GM21423 (cell line): ENCODE data around the gene GPR55.
"Not testable (repeated sequence)": the region's sequence is repeated elsewhere in the genome, so short reads cannot be mapped to it uniquely, and the experiment has no call there.

Experiments
- ATAC-seq: cut with Tn5 transposase; IDR thresholded peaks from one replicate; pipeline ENCODE4 v1.9.1; 2021; ENCODE audit warnings: mild to moderate bottlenecking, moderate library complexity; ENCODE audit not compliant: unreplicated experiment

Gene GPR55

GRCh38 chr2:230936243-230936642 is 11.2 kb upstream of the GPR55 start:
- ATAC-seq = not testable (repeated sequence)

DNA sequence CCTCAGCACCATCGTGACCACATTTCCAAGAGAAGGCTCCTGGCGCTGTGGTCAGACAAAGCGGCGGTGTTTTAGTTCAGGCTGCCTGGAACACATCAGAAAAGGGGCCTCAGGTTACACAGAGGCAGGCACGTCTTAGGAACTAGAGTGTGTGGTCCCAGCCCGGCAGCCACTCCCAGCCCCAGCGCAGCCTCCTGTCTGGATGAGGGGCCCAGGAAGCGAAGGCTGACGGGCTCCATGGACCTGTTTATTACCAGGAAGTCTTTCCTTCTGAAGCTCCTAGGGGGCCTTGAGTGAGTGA is 10.0 kb upstream of the GPR55 start:
- no peak for ATAC-seq

DNA sequence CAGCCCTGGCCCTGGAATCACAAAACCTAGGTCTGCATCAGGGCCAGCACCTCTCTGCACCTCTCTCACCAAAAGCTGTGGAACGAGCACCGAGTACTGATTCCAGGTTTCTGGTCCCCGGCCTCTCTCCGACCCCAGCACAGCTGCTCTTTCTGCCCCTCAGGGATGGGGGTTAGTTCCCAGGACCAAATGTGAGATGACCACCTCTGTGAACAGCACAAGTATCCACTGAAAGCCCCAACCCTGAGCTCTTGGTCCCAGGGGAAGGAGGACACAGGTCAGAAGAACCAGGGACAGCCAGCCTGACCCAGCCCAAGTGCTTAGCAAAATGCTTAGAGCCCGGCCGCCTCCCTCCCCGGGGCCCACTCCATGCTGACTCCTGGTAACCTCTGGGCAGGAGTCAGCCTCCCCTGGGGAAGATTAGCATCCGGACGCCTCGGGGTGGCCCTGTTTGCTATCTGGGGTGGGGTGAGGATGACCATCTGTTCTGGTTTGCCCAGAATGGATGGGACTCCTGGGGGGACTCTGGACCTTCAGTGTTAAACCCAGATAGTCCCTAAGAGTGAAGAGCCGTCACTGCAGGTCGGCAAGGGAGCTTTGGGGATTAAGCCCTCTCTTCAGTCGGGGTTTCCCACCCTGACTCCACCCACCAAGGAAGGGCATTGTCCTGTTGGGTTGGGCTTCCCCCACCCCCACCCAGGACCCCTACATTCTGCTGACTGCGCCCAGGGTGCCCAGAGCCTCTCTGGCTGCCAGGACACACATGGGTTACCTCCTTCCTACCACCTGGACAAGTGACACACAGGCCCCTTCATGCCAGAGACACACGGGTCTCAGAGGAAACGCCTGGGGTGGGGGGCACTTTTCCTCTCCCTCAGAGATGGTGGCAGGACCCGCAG is 9.4 kb upstream of the GPR55 start:
- no peak for ATAC-seq

GRCh38 chr2:230933521-230934180 is 8.6 kb upstream of the GPR55 start:
- ATAC-seq = no peak

GRCh38 chr2:230932556-230933511 is 7.8 kb upstream of the GPR55 start:
- ATAC-seq = no peak

- ATAC-seq = no peak
Observed at GRCh38 chr2:230931556-230932231, 6.7 kb upstream of the GPR55 start.

DNA sequence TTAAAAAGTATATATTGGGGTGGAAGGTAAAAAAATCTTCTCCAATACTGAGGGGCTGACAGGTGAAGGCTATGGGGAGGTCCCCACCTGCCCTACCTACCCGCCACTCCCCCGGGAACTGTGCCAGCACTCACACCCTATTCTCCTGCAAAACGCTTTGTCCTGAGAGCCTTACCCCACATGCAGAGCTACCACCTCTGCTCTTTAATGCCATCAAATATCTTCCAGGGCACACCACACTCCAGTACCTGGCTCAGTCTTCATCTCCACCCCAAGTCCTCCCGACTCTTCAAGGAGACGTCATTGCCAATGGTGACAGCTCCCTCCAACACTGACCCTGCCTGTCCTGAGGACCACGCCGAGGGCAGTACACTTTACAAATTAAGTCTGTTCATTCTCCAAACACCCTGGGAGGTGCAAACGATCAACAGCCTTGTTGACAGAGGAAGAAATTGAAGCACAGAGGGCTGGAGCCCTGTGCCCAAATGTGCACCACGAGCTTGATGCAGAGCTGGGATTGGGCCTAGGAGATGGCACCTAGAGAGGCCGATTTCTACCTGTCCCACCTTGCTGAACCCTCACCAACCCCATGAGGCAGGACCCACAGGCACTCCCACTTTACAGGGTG is 6.0 kb upstream of the GPR55 start:
- ATAC-seq = no peak

DNA sequence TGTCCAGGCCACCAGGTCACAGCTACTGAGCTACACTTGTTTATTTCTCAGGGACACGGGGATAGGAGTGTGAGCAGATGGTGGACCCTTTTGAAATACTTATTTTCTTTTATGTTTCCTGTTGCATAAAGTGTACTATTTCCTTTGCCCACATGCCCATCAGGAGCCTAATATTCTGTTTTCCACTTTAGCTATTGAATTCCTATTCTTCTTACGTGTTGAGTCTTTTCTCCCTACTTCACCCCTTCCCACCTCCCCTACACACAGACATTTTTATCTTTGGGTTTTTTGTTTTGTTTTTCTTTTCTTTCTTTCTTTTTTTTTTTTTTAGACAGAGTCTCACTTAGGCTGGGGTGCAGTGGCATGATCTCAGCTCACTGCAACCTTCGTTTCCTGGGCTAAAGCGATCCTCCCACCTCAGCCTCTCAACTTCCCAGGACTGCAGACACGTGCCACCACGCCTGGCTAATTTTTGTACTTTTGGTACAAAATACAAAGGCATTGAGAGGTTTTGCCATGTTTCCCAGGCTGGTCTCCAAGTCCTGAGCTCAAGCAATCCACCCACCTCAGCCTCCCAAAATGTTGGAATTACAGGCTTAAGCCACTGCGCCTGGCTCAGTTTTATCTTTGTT is 5.2 kb upstream of the GPR55 start:
- ATAC-seq = no peak

- ATAC-seq = no peak
Observed at GRCh38 chr2:230929381-230930148, 4.5 kb upstream of the GPR55 start.

- ATAC-seq = no peak
Observed at GRCh38 chr2:230928701-230929380, 3.8 kb upstream of the GPR55 start.

DNA sequence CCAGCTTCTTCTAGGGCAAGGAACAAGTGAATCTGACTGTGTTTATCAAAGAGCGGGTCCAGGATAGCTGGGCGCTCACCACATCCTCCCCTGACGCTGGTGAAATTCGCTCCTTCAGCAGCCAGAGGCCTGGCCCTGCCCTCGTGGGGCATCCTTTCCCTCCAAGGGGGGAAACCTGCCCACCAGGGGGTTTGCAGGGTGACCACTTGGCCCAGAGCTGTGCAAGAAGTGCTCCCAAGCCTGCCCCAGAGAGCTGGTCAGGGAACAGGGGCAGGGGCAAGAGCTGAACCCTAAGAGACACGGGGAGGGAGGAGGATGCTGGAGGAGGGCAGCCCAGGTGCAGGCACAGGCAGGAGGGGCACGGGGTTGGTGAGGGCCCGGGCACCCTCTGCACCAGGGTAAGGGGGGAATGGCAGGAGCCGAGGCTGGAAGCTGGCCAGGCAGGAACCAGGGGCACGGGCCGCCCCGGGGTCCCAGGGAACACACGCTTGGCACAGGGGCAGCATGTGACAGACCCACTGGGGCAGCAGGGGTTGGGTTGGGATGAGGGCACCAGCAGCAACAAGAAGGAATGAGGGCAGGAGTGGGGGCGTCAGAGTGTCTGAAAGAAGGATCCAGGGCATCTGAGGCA is 2.8 kb upstream of the GPR55 start:
- ATAC-seq = no peak

- ATAC-seq = peak; percentile 41
Observed at GRCh38 chr2:230925879-230926765, 1.1 kb upstream of the GPR55 start.

- peak; percentile 17 for ATAC-seq
Observed at GRCh38 chr2:230925443-230925878, 419 bp upstream of the GPR55 start.

DNA sequence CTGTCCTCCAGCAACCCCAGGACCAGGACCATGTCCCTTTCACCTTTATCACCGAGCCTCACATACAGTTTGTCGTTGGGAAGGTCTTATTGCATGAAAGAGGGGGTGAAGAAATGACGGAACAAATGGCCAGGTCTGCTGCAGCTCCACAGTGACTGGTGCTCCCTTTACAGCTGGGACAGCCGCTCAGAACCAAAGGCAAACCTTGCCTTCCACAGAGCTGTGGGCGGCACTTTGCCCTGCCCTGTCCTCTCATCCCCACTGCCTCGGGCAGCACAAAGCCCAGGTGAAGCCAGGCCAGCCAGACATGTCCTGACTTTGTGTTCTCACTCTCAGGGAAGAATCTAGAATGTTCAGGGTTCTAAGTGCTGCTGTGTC is 961 bp downstream of the GPR55 start:
- no peak for ATAC-seq

- no peak for ATAC-seq
Observed at GRCh38 chr2:230922951-230923717, 1.9 kb downstream of the GPR55 start.
